GM12878 (cell line): ENCODE data around the gene DAPK2. TPM values are rescaled to one million over a fixed set of nuclear protein-coding genes. Genes with fewer than 3 reads are reported as not detected.

Source experiments
- ASH2L ChIP-seq: fragments of 300-600, 200-600 bp; sonication (generic); IDR thresholded peaks from 2 replicates; pipeline ENCODE4 v1.6.1; 2017; ENCODE audit warnings: low read depth, mild to moderate bottlenecking, borderline replicate concordance
- ATF3 ChIP-seq: IDR thresholded peaks from 2 replicates; pipeline ENCODE4 v1.6.1; 2011; ENCODE audit warnings: low read depth, mild to moderate bottlenecking, low read length, moderate library complexity, borderline replicate concordance; ENCODE audit errors: extremely low read depth
- ATF7 ChIP-seq: fragments of 450-650 bp; IDR thresholded peaks from 2 replicates; pipeline ENCODE4 v1.6.1; 2016; ENCODE audit warnings: low read depth, mild to moderate bottlenecking
- CEBPZ ChIP-seq: fragments of 150-350 bp; IDR thresholded peaks from 2 replicates; pipeline ENCODE4 v1.6.1; 2016; ENCODE audit warnings: low read depth, low read length
- CHD4 ChIP-seq: fragments of 200-600 bp; sonication (generic); IDR thresholded peaks from 2 replicates; pipeline ENCODE4 v1.6.1; 2016; ENCODE audit warnings: mild to moderate bottlenecking
- EGR1 ChIP-seq, 2 experiments: IDR thresholded peaks; 1 replicate in 1 of 2; 2 replicates in 1 of 2; pipeline ENCODE4 v1.6.1; 2011 to 2012; ENCODE audit warnings: low read depth in 2 of 2, low read length in 2 of 2, borderline replicate concordance in 1 of 2, mild to moderate bottlenecking in 1 of 2, moderate library complexity in 1 of 2
- HDAC2 ChIP-seq: fragments of 200-600 bp; sonication (generic); IDR thresholded peaks from 2 replicates; pipeline ENCODE4 v1.6.1; 2017
- IKZF2 ChIP-seq, 2 experiments: fragments of 450-650 bp; IDR thresholded peaks; 2 replicates each; pipeline ENCODE4 v1.6.1; 2017; ENCODE audit warnings: mild to moderate bottlenecking in 2 of 2, moderate library complexity in 2 of 2
- LARP7 ChIP-seq: fragments of 450-650 bp; IDR thresholded peaks from 2 replicates; pipeline ENCODE4 v1.6.1; 2017; ENCODE audit warnings: mild to moderate bottlenecking
- MLLT1 ChIP-seq: fragments of 450-650 bp; IDR thresholded peaks from 2 replicates; pipeline ENCODE4 v1.6.1; 2016; ENCODE audit warnings: mild to moderate bottlenecking
- MTA2 ChIP-seq: fragments of 450-650 bp; IDR thresholded peaks from 2 replicates; pipeline ENCODE4 v1.6.1; 2016; ENCODE audit warnings: low read depth, mild to moderate bottlenecking, moderate library complexity
- MYC ChIP-seq: IDR thresholded peaks from 2 replicates; pipeline ENCODE4 v1.6.1; 2011; ENCODE audit warnings: mild to moderate bottlenecking, low read length, moderate library complexity, inconsistent platforms; ENCODE audit not compliant: insufficient read depth, insufficient replicate concordance, insufficient read length, severe bottlenecking
- NR2F1 ChIP-seq: fragments of 450-650 bp; conservative IDR thresholded peaks from 2 replicates; pipeline ENCODE4 v1.6.1; 2017; ENCODE audit warnings: mild to moderate bottlenecking
- PBX3 ChIP-seq: IDR thresholded peaks from 2 replicates; pipeline ENCODE4 v1.6.1; 2011; ENCODE audit warnings: mild to moderate bottlenecking, low read depth, low read length, moderate library complexity; ENCODE audit not compliant: insufficient replicate concordance
- SMAD5 ChIP-seq: IDR thresholded peaks from 2 replicates; pipeline ENCODE4 v1.6.1; 2016; ENCODE audit warnings: antibody characterized with exemption, low read depth
- SUZ12 ChIP-seq: fragments of 200-600 bp; sonication (generic); IDR thresholded peaks from one replicate; pipeline ENCODE4 v1.6.1; 2018; ENCODE audit warnings: antibody characterized with exemption, mild to moderate bottlenecking; ENCODE audit not compliant: unreplicated experiment
- TARDBP ChIP-seq: IDR thresholded peaks from 2 replicates; pipeline ENCODE4 v1.6.1; 2016; ENCODE audit warnings: borderline replicate concordance
- ZBTB11 ChIP-seq: fragments of 450-650 bp; formaldehyde crosslinking; IDR thresholded peaks from 2 replicates; pipeline ENCODE4 v1.5.0; 2022; ENCODE audit warnings: mild to moderate bottlenecking, missing genetic modification characterization
- ZNF384 ChIP-seq: IDR thresholded peaks from 2 replicates; pipeline ENCODE4 v1.6.1; 2012; ENCODE audit warnings: low read depth, mild to moderate bottlenecking, low read length, improper control_type of control experiment, borderline replicate concordance
- polyA plus RNA-seq, 11 experiments: library from polyadenylated mRNA; depleted of rRNA in 4 of 11; unstranded in 6 of 11; stranded (reverse) in 5 of 11; fragments of >200 nt; fragmentation: Nextera tagmentation in 4 of 11; fragmentation: Illumina TruSeq in 1 of 11; extraction: Ambion mirVana in 4 of 11; extraction: Trizol in 1 of 11; gene quantifications; 1 replicate in 1 of 11; 2 replicates in 10 of 11; pipeline versions ENCODE4 v1.2.1 to v1.2.3, GENCODE V29; 2011 to 2016; ENCODE audit warnings: inconsistent platforms in 2 of 11, missing spikeins in 2 of 11, low read depth in 1 of 11
- total RNA-seq, 4 experiments: library from RNA; depleted of rRNA in 3 of 4; stranded (reverse); fragments of >200 nt in 3 of 4; fragmentation: Illumina TruSeq in 1 of 4; extraction: Trizol in 1 of 4; gene quantifications; 2 replicates each; pipeline versions ENCODE4 v1.2.1 to v1.2.3, GENCODE V29; 2013 to 2021

Gene DAPK2
- total and polyA plus RNA-seq, 10 of the 15 experiments (the other 5 are each of a cell fraction or from before 2014, with no cell fraction given): 0.69 to 8.4 (median 4.1) TPM

- TF ChIP-seq ATF3: no peak
- TF ChIP-seq ATF7: no peak
- 0 out of 2 replicates have a peak, but pooled peaks have one; percentile 27 for TF ChIP-seq NR2F1
- TF ChIP-seq LARP7: no peak
- TF ChIP-seq MLLT1: no peak
- TF ChIP-seq PBX3: no peak
- TF ChIP-seq EGR1 (IDR thresholded peaks at IDR 0.05; ENCODE audit: borderline replicate concordance in 1 of 2, low read depth in 2 of 2, low read length in 2 of 2): no peak
- 0 out of 2 replicates have a peak, but pooled peaks have one; percentile 10 for TF ChIP-seq MTA2
- no peak for TF ChIP-seq CEBPZ
- no peak; the same call in 1 of the 2 replicates for TF ChIP-seq ZNF384
- TF ChIP-seq ZBTB11 (CRISPR knock-in tag): no peak
- TF ChIP-seq ASH2L: no peak
- TF ChIP-seq MYC: no peak
- peak in 1 of 2 experiments; percentile 27; a peak in 1 of 4 replicates for TF ChIP-seq IKZF2 (IDR thresholded peaks at IDR 0.05)
- no peak for TF ChIP-seq TARDBP
- no peak for TF ChIP-seq SUZ12
- TF ChIP-seq SMAD5: no peak
- TF ChIP-seq HDAC2: no peak
- TF ChIP-seq CHD4: no peak
Measured at GRCh38 chr15:63877713-63878271, 168.5 kb downstream of the DAPK2 start (continued).
